SJSA1 (cell line): ENCODE results near the gene RSPRY1. TPM values are rescaled to one million over a fixed set of nuclear protein-coding genes. Genes with fewer than 3 reads are reported as not detected.

Experiments
- DNase-seq, 2 experiments: peaks; one replicate each; pipeline ENCODE4 v3.0.0-alpha.2; 2015 to 2020; ENCODE audit warnings: low spot score in 2 of 2, low read depth in 1 of 2
- H3K27ac ChIP-seq: fragments of 250-450 bp; sonication (Bioruptor Pico); 2 replicates; pipeline ENCODE4 v1.5.1; 2020; ENCODE audit warnings: mild to moderate bottlenecking, moderate library complexity
- H3K27me3 ChIP-seq: fragments of 250-450 bp; sonication (Bioruptor Pico); replicated peaks from 2 replicates; pipeline ENCODE4 v1.5.1; 2020; ENCODE audit warnings: mild to moderate bottlenecking, moderate library complexity
- H3K36me3 ChIP-seq: fragments of 250-450 bp; sonication (Bioruptor Pico); 2 replicates; pipeline ENCODE4 v1.5.1; 2020; ENCODE audit warnings: mild to moderate bottlenecking
- H3K4me1 ChIP-seq: fragments of 250-450 bp; sonication (Bioruptor Pico); replicated peaks from 2 replicates; pipeline ENCODE4 v1.6.1; 2021; ENCODE audit warnings: mild to moderate bottlenecking
- H3K4me3 ChIP-seq: fragments of 250-450 bp; sonication (Bioruptor Pico); 2 replicates; pipeline ENCODE4 v1.5.1; 2020; ENCODE audit warnings: mild to moderate bottlenecking
- H3K9me3 ChIP-seq: fragments of 250-450 bp; sonication (Bioruptor Pico); replicated peaks from 2 replicates; pipeline ENCODE4 v1.5.1; 2020; ENCODE audit warnings: mild to moderate bottlenecking
- total RNA-seq: library from RNA; depleted of rRNA; stranded (reverse); fragments of >200 nt; shearing (Covaris generic); gene quantifications from 2 replicates; pipeline ENCODE4 v1.2.3, GENCODE V29; 2014

Gene RSPRY1
- total RNA-seq, 1 experiment from 2014 or later, result 40.2 TPM

DNA sequence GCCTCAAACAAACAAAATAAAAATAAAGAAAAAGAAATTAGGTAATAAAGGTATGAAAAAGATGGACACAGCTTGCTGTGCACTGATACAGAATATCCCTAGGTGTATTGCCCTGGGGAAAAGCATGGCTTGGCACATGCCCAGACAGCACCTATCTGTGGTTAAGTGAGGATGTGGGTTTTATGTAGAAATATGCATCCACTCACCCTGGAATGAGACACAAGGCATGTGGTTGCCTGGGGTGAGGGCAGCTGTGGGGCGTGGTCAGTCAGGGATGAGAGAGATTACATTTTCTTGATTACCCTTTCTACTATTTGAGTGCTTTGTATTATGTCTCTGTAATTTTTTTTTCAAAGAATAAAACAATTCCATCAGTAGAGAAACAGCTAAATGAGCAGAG is 91.5 kb downstream of the RSPRY1 start:
- peak; percentile 80 to 83 for DNase-seq
- 0 out of 2 replicates have a peak overlapping the region, but pooled peaks have one; percentile 0 for H3K27ac ChIP-seq
- H3K27me3 ChIP-seq, result no peaks in the 10 kb centered on the region

GRCh38 chr16:57278494-57278893 is 92.4 kb downstream of the RSPRY1 start:
- Histone ChIP-seq H3K4me1 (peaks cover 17% of the 10 kb centered on the region), H3K27ac (no peak overlapping the region), H3K4me3 (no peak overlapping the region), H3K36me3 (no peaks in the 10 kb centered on the region), H3K9me3 (no peaks in the 10 kb centered on the region), H3K27me3 (no peaks in the 10 kb centered on the region)
- DNase-seq, result no peak

More for the DNA sequence above, 91.5 kb downstream of the RSPRY1 start:
- no peaks in the 10 kb centered on the region for H3K9me3 ChIP-seq
- no peak overlapping the region for H3K4me3 ChIP-seq
- H3K4me1 ChIP-seq, result peaks cover 17% of the 10 kb centered on the region
- H3K36me3 ChIP-seq, result no peaks in the 10 kb centered on the region

DNA sequence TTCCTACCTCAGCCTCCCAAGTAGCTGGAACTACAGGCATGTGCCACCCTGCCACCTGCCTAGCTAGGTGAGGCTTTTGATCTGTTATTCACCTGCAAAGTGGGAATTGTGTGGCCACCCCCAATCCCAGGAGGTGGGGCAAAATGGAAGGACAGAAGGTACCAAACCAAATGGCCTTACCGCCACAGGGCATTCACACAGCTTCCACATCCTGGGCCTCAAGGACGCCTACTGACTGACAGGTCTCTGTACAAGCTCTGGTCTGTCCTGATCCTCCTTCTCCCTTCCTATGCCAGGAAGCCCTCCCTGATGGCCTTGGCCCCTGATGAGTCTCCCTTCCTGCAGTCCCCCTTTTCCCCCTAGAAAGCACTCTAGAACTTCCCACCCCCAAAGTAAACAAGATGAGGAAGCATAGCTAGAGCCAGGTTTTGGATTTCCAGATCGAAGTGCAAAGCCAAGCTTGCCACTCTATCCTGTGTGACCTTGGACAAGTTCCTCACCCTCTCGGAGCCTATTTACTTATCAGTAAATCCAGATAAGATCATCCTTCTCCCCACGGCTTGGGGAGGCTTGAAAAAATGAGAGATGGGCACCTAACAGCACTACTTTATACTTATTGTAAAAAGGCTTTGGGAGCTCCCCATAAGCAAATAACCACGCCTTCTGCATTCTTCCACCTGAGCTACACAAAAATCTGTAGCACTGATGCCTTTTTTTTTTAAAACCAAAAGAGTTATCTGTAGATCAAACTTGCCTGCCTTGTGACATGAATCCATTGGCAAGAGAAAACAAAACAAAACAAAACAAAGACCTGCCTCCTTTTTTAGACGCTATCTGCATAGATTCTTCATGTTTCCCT is 93.9 kb downstream of the RSPRY1 start:
- H3K36me3 ChIP-seq, result no peaks in the 10 kb centered on the region
- no peaks in the 10 kb centered on the region; the same call in 1 of the 2 replicates for H3K27me3 ChIP-seq
- no peak for DNase-seq
- no peaks in the 10 kb centered on the region; the same call in 1 of the 2 replicates for H3K9me3 ChIP-seq
- H3K4me3 ChIP-seq, result no peak overlapping the region
- H3K4me1 ChIP-seq, result peaks cover 27% of the 10 kb centered on the region
- H3K27ac ChIP-seq, result no peak overlapping the region

DNA sequence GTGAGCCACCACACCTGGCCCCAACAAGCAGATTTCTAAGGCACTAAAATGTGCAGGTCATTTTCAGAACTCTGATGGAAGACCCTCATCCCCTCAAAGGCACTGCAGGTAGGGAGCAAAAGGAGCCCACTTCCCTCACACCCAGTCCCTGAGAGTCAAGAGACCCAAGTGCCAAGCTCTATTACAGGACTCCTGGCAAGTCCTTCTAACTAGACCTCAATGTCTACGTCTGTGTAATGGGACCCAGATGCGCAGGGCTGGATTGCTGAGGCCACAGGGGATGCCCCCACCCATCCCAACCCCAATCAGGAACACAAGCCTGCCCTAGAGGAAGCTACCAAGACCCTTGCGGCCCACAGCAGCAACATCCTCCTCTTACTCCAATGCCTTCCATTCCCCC is 95.7 kb downstream of the RSPRY1 start:
- Histone ChIP-seq H3K9me3 (no peaks in the 10 kb centered on the region; the same call in 1 of the 2 replicates), H3K27me3 (no peaks in the 10 kb centered on the region; the same call in 1 of the 2 replicates), H3K4me3 (no peak overlapping the region), H3K4me1 (peaks cover 25% of the 10 kb centered on the region), H3K27ac (no peak overlapping the region), H3K36me3 (no peaks in the 10 kb centered on the region)
- DNase-seq, result no peak

DNA sequence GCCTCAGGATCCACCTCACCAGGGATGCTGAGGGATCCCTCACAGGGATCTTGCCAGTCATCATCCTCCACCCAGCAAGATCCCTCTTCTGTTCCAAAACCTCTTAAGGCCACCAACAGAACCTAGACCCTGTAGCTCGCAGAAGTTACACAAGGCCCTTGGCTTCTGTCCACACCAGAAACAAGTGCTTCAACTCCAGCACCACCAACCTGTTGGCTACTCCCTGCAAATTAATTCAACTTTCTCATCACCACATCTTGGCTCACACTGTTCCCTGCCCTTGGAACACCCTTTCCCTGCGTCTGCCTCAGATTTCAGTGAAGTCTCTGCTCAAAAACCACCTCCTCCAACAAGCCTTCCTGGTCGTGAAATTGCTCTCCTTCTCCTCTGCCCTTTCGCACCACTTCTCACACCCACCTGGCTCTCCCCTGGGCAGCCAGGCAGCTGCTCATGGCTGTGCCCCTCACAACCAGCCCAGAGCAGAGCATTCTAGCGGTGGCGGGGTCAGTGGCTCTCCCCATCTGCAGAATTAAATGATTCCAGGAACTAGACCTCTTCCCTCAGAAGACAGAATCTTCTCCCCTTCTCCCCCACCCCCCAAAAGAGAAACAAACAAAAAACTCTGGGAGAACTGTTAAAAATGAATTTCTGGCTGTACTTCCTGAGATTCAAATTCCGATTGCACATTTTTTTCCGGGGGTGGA is 96.5 kb downstream of the RSPRY1 start:
- Histone ChIP-seq H3K4me3 (no peak overlapping the region), H3K27me3 (no peaks in the 10 kb centered on the region; the same call in 1 of the 2 replicates), H3K36me3 (no peaks in the 10 kb centered on the region), H3K4me1 (peaks cover 16% of the 10 kb centered on the region), H3K9me3 (no peaks in the 10 kb centered on the region; the same call in 1 of the 2 replicates), H3K27ac (no peak overlapping the region)
- no peak for DNase-seq

- Histone ChIP-seq H3K27ac (no peak overlapping the region), H3K4me1 (peaks cover 10% of the 10 kb centered on the region), H3K27me3 (no peaks in the 10 kb centered on the region; the same call in 1 of the 2 replicates), H3K36me3 (no peaks in the 10 kb centered on the region), H3K9me3 (no peaks in the 10 kb centered on the region; the same call in 1 of the 2 replicates), H3K4me3 (no peak overlapping the region)
- no peak for DNase-seq
Observed at GRCh38 chr16:57283214-57283958, 97.3 kb downstream of the RSPRY1 start.

DNA sequence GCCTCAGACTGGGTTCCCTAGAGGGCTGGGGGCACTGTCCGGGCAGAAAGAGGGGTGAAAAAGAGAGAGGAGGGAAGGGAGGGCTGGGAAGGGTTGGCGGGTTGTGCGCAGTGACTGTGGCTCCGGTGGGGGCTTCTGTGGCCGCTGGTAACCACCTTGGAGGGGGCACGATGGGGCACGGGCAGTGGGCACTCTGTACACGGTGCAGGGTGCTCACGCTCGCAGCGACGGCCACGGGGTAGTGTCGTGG is 97.8 kb downstream of the RSPRY1 start:
- Histone ChIP-seq H3K9me3 (no peaks in the 10 kb centered on the region; the same call in 1 of the 2 replicates), H3K27ac (no peak overlapping the region), H3K4me3 (no peak overlapping the region), H3K27me3 (no peaks in the 10 kb centered on the region; the same call in 1 of the 2 replicates), H3K4me1 (peaks cover 10% of the 10 kb centered on the region), H3K36me3 (no peaks in the 10 kb centered on the region)
- DNase-seq, result no peak

GRCh38 chr16:57284209-57284951 is 98.3 kb downstream of the RSPRY1 start, which contains the start of gene PLLP:
Gene PLLP (minus strand): TSS chr16:57284672. CDS start chr16:57284540, 132 bp downstream.
- H3K27me3 ChIP-seq, result no peaks in the 10 kb centered on the region; the same call in 1 of the 2 replicates
- H3K27ac ChIP-seq, result no peak within 1 kb of the TSS
- peak in 1 of 2 experiments; percentile 33 for DNase-seq

DNA sequence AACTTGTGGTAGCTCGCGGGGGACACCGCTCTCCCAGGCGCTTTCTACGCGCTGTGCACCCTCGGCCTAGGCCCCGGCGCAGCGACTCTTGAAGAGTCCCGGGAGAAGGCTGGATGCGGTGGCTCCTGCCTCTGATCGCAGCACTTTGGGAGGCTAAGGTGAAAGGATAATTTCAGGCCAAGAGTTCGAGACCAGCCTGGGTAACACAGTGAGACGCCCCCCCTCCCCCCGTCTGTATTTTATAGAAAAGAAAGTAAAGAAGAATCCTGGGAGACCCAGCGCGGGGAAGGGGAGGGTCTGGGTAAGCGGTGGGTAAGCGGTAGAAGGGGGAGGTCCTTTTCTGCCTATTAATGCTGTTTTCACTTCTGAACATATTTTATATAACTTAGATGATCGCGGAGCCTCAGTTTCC is 98.8 kb downstream of the RSPRY1 start:
- H3K27ac ChIP-seq, result no peak overlapping the region
- H3K4me3 ChIP-seq, result peak overlapping the region; percentile 40
- H3K36me3 ChIP-seq, result no peaks in the 10 kb centered on the region
- peaks cover 17% of the 10 kb centered on the region for H3K4me1 ChIP-seq
- no peaks in the 10 kb centered on the region; the same call in 1 of the 2 replicates for H3K9me3 ChIP-seq
- DNase-seq, result no peak
- no peaks in the 10 kb centered on the region; the same call in 1 of the 2 replicates for H3K27me3 ChIP-seq

More at GRCh38 chr16:57284209-57284951, 98.3 kb downstream of the RSPRY1 start, which contains the start of gene PLLP:
- peaks cover 13% of the 10 kb centered on the region for H3K4me1 ChIP-seq
- no peaks in the 10 kb centered on the region; the same call in 1 of the 2 replicates for H3K9me3 ChIP-seq
- peak within 1 kb of the TSS; percentile 40 for H3K4me3 ChIP-seq
- no peaks in the 10 kb centered on the region for H3K36me3 ChIP-seq

GRCh38 chr16:57285379-57285778 is 99.2 kb downstream of the RSPRY1 start:
- no peaks in the 10 kb centered on the region for H3K36me3 ChIP-seq
- no peaks in the 10 kb centered on the region; the same call in 1 of the 2 replicates for H3K9me3 ChIP-seq
- peaks cover 21% of the 10 kb centered on the region for H3K4me1 ChIP-seq
- DNase-seq, result no peak
- no peak overlapping the region for H3K4me3 ChIP-seq
- H3K27ac ChIP-seq, result no peak overlapping the region
- H3K27me3 ChIP-seq, result no peaks in the 10 kb centered on the region; the same call in 1 of the 2 replicates

DNA sequence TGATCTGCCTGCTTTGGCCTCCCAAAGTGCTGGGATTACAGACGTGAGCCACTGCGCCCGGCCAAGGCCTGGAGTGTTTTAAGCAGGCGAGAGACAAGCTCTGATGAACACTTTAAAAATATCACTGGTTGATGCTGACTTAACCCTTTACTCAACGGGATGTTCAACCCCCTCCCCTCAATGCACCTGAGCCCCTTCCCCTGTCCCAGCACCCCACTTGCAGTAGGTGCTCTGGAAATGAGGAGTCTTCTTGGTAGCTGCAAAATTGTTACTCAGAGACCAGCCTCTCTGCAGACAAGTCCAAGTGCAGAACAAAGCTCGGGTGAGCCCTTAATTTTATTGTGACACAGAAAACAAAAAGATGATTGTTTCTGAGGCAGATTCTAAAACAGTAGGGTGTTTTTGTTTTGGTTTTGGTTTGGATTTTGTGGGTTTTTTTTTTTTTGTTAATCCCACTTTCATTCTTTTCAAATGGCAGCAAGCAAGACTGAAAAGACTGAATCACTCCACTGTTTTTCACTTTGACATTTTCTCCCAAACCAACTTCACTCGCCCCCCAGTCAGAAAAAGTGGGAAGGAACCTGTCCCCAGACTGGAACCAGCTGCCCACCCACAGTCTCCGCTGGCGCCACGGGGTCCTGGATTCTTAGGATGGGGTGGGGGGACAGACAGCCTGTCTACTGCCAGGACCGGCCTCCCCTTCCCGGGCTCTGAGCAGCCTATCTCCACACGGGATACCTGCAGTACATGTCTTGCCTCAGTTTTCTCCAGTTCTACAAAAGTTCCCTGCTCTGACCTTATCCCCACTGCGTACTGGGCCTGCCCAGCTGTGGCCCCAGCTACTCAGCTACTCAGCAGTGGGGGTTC is 103.5 kb downstream of the RSPRY1 start:
- Histone ChIP-seq H3K27ac (peak overlapping the region; percentile 34; the same call in 1 of the 2 replicates), H3K4me3 (no peak overlapping the region), H3K4me1 (peaks cover 17% of the 10 kb centered on the region), H3K9me3 (no peaks in the 10 kb centered on the region), H3K27me3 (no peaks in the 10 kb centered on the region), H3K36me3 (no peaks in the 10 kb centered on the region)
- peak in 1 of 2 experiments; percentile 49 for DNase-seq
